Renal cortical epithelial cell (primary cell): ENCODE measurements around the gene ABCB8. TPM values are rescaled to one million over a fixed set of nuclear protein-coding genes. Genes with fewer than 3 reads are reported as not detected.
A peak's percentile ranks its signal among the peaks of the same experiment; 100 is the strongest.

Experiments used
- DNase-seq: peaks from one replicate; pipeline ENCODE4 v3.0.0-alpha.2; 2011; ENCODE audit warnings: low read depth
- total RNA-seq: library from RNA; depleted of rRNA; stranded (reverse); fragments of >200 nt; gene quantifications from 2 replicates; pipeline ENCODE4 v1.2.3, GENCODE V29; 2014

The ABCB8 gene
- total RNA-seq, 1 donor from 2014 or later: 31.0 TPM

- no peak for DNase-seq
These were observed 57.7 kb downstream of the ABCB8 start, which contains the start of gene AGAP3 for GRCh38 chr7:151085691-151086620. Gene AGAP3, plus strand, starts transcription at chr7:151086475. Its CDS starts 267 bp downstream, at chr7:151086742.

GRCh38 chr7:151086802-151087244, 58.6 kb downstream of the ABCB8 start:
- DNase-seq: no peak

- no peak for DNase-seq
These were observed 59.2 kb downstream of the ABCB8 start for GRCh38 chr7:151087245-151088018.

- no peak for DNase-seq
These were observed 60.0 kb downstream of the ABCB8 start for GRCh38 chr7:151088019-151088855.

- peak; percentile 45 for DNase-seq
These were observed 60.8 kb downstream of the ABCB8 start for GRCh38 chr7:151088856-151089699.

GRCh38 chr7:151089893-151090730, 61.9 kb downstream of the ABCB8 start:
- DNase-seq: no peak

- no peak for DNase-seq
These were observed 62.8 kb downstream of the ABCB8 start for GRCh38 chr7:151091003-151091402.

- DNase-seq: no peak
These were observed 63.2 kb downstream of the ABCB8 start for GRCh38 chr7:151091431-151091830.

GRCh38 chr7:151091988-151092387, 63.7 kb downstream of the ABCB8 start:
- DNase-seq: no peak

GRCh38 chr7:151093748-151094147, 65.5 kb downstream of the ABCB8 start:
- DNase-seq: no peak

GRCh38 chr7:151094675-151095074, 66.4 kb downstream of the ABCB8 start:
- DNase-seq: peak; percentile 51

GRCh38 chr7:151095123-151095797, 67.0 kb downstream of the ABCB8 start:
- DNase-seq: no peak

GRCh38 chr7:151095828-151096475, 67.7 kb downstream of the ABCB8 start:
- DNase-seq: no peak

Other genes starting within 250 kb of the ABCB8 start
- gene TMEM176B, start 228.1 kb upstream of the ABCB8 start, total RNA-seq: 0.75 and 1.0 TPM in 2 replicates
- 0.35 TPM in 1 of 2 replicates, not detected in the other for gene TMEM176A, start 227.7 kb upstream of the ABCB8 start, total RNA-seq
- gene AOC1, start 175.9 kb upstream of the ABCB8 start, total RNA-seq: 6.1 and 6.4 TPM in 2 replicates
- gene KCNH2, start 50.1 kb upstream of the ABCB8 start, total RNA-seq: 1.2 and 2.3 TPM in 2 replicates
- gene NOS3, start 37.4 kb upstream of the ABCB8 start, total RNA-seq: 0.15 and 0.35 TPM in 2 replicates
- 0.10 TPM in 1 of 2 replicates, not detected in the other for gene ATG9B, start 4.0 kb upstream of the ABCB8 start, total RNA-seq
- 0.15 TPM in 1 of 2 replicates, not detected in the other for gene ASIC3, start 20.1 kb downstream of the ABCB8 start, total RNA-seq
- gene CDK5, start 29.4 kb downstream of the ABCB8 start, total RNA-seq: 14.8 and 16.8 TPM in 2 replicates
- 92.4 and 137 TPM in 2 replicates for gene SLC4A2, start 31.1 kb downstream of the ABCB8 start, total RNA-seq
- gene FASTK, start 52.4 kb downstream of the ABCB8 start, total RNA-seq: 59.3 and 63.7 TPM in 2 replicates
- gene TMUB1, start 55.0 kb downstream of the ABCB8 start, total RNA-seq: 34.9 and 41.5 TPM in 2 replicates
- 36.3 and 41.2 TPM in 2 replicates for gene AGAP3, start 58.0 kb downstream of the ABCB8 start, total RNA-seq
- not detected in 2 replicates for gene GBX1, start 139.2 kb downstream of the ABCB8 start, total RNA-seq
- gene ASB10, start 158.8 kb downstream of the ABCB8 start, total RNA-seq: not detected in 2 replicates
- not detected in 2 replicates for gene H2BK1, start 182.0 kb downstream of the ABCB8 start, total RNA-seq
- 80.6 and 82.7 TPM in 2 replicates for gene ABCF2, start 198.8 kb downstream of the ABCB8 start, total RNA-seq
- 49.1 and 65.9 TPM in 2 replicates for gene CHPF2, start 204.0 kb downstream of the ABCB8 start, total RNA-seq
- gene SMARCD3, start 220.2 kb downstream of the ABCB8 start, total RNA-seq: 3.8 and 15.0 TPM in 2 replicates